GM21526 (cell line): ENCODE measurements around the gene CLIP1.
"Not testable (repeated sequence)": the region's sequence is repeated elsewhere in the genome, so short reads cannot be mapped to it uniquely, and the experiment has no call there.

Experiments used
- ATAC-seq: cut with Tn5 transposase; IDR thresholded peaks from one replicate; pipeline ENCODE4 v1.9.1; 2021; ENCODE audit warnings: moderate library complexity; ENCODE audit not compliant: unreplicated experiment, low FRiP score

Gene CLIP1

DNA sequence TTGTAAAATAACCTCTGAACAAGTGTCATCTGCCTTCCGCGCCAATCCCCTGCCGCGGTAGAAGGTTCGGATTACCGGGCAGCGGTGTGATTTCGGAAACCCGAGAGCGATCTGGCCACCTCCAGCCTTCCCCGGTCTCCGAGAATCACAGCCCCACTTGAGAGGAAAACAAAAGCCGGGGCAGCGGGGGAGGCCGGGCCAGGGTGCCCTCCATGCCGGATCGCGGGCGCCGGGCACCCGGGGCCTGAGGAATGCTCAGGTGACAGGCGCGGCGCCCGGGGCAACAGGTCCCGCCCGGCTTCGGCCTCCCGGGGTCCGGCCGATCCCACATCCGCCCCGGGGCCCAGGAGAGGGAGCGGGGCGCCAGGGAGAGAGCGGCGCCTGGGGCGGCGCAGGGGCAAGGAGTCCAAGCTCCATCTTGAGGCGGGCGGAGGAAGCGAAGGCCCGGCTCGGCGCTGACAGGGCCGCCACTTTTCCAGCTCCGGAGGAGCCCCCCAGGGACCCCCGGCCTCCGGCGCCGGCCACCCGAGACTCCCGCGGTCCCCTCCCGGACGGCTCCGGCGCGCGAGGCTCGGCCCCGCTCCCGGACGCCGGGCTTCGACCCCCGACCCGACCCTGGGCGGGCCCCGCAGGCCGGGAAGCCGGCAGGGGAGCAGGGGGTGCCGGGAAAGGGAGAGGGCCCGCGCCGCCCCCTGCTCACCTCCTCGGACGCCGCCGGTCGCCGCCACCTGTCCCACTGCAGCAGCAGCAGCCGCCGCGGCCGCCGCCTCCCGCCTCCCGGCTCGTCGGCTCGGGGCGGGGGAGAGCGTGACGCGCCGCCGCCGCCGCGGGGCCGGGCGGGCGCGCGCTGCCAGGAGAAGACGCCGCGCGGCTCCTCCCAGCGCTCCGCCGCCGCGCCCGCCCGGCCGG, at the start of gene CLIP1:
Gene CLIP1, minus strand, starts transcription at position 849 of the 909 bp plus-strand sequence. CDS start 42,217 bp downstream, outside the sequence.
- peak; percentile 43 for ATAC-seq

DNA sequence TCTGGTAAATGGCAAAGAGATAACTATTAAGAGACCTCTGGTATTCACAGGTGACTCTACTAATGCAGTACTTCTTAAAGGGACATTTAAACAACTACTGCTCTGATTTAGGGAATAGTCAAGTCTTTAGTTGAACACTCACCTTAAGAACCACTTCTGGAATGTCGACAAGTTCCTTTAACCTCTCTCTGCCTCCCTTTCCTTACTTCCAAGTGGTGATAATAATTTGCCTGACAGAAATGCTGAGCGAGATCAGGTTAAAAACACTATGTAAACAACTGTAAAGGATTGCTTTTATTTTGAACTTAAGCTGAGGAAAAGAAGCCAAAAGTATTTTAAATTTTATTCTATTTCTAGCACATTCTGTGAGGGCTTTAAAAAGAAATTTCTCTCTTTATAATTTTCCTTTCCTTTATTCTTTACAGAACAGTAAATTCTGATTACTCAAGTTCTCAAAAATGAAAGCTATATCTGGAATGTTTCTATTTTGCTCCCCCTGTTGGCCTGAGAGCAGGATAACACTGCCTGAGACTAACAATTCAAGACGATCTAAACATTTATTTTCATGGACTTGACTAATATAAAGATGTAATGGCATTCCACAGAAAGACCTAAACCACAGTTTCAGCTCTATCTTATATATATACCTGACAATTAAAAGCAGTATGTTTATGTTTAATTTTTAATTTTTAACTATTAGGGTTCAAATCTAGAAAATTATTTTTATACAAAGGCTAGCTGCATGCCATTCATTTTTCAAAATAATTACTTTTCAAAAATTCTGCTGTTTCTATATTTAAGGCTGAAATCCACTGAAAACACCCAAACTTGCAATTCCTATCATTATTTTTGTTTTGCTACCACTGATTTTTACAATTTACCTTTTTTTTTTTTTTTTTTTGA, 49.1 kb upstream of the CLIP1 start:
- ATAC-seq = no peak

DNA sequence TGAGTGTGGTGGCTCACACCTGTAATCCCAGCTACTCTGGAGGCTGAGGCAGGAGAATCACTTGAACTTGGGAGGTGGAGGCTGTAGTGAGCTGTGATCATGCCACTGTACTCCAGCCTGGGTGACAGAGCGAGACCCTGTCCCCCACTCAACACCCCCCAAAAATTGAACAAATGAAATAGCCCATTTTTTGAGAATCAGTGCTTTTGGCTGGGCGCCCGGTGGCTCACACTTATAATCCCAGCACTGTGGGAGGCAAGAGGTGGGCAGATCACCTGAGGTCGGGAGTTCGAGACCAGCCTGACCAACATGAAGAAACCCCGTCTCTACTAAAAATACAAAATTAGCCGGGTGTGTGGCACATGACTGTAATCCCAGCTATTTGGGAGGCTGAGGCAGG, 48.1 kb upstream of the CLIP1 start:
- not testable (repeated sequence) for ATAC-seq

DNA sequence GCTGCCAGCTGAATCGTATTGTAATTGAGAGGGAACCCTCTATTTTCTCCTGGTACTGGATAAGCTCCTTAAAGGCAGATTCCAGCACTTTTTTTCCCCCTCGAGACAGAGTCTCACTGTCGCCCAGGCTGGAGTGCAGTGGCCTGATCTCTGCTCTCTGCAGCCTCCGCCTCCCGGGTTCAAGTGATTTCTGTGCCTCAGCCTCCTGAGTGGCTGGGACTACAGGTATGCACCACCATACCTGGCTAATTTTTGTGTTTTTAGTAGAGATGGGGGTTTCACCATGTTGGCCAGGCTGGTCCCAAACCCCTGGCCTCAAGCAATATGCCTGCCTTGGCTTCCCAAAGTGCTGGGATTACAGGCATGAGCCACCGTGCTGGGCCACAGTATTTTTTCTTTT, 47.4 kb upstream of the CLIP1 start:
- ATAC-seq = not testable (repeated sequence)

DNA sequence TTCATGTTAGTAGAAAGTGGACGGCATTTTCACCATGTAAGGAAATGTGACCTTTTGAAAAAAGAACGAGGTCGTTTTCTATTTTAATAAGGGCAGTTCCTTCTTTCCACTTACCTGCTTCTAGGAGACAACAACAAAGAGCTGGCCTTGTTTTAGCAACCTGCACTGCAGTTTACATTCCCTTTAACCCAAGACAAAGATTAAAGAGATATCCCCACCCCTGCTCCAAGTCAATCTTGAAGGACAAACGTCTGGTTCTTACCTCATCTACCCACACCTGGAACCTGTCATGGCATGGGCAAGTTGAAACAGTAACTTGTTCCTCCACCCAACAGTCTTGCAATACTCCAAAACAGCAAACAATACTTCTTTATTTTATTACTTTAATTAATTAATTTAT, 45.5 kb upstream of the CLIP1 start:
- ATAC-seq = no peak

DNA sequence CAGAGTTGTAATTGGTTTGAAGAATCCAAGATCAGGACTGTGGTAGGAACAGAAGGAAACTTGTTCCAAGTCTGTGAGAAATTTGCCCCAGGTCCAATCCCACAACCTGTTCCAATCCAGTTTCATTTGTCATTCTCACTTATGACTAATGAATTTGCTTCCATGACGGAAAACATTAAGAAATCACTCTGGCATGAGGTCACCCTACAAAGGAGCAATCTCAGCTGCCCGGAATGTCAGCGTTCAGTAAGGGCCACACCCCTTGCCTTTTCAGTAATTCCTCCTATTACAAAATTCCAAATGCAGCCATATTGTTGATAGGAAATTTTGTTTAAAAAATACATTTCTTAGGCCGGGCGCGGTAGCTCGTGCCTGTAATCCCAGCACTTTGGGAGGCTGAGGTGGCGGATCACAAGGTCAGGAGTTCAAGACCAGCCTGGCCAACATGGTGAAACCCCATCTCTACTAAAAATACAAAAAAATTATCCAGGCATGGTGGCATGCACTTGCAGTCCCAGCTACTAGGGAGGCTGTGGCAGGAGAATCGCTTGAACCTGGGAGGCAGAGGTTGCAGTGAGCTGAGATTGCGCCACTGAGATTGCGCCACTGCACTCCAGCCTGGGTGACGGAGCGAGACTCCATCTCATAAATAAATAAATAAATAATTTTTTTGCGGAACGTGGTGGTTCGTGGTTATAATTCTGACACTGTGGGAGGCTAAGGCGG, 42.0 kb upstream of the CLIP1 start:
- ATAC-seq = not testable (repeated sequence)

DNA sequence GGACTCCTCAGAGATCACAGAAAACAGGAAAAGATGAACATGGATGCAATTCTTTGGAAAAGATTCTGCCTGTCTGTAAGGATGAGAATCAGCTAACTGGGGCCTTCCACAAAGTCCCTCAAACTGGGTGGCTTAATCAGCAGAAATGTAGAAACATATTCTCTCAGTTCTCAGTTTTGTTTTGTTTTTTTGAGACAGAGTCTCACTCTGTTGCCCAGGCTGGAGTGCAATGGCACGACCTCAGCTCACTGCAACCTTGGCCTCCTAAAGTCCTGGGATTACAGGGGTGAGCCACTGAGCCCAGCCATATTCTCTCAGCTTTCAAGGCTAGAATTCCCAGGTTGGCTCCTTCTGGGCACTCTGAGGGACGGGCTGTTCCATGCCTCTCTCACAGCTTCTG, 38.2 kb upstream of the CLIP1 start:
- no peak for ATAC-seq

DNA sequence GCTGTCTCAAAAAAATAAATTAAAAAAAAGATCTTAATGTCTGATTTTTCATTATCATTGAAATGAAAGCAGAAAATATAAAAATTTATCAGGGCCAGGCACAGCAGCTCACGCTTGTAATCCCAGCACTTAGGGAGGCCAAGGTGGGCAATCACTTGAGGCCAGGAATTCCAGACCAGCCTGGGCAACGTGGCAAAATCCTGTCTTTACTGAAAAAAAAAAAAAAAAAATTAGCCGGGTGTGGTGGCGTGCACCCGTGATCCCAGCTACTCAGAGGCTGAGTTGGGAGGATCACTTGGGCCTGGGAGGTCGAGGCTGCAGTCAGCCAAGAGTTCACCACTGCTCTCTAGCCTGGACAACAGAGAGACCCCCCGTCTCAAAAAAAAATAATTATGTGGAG, 37.6 kb upstream of the CLIP1 start:
- no peak for ATAC-seq

DNA sequence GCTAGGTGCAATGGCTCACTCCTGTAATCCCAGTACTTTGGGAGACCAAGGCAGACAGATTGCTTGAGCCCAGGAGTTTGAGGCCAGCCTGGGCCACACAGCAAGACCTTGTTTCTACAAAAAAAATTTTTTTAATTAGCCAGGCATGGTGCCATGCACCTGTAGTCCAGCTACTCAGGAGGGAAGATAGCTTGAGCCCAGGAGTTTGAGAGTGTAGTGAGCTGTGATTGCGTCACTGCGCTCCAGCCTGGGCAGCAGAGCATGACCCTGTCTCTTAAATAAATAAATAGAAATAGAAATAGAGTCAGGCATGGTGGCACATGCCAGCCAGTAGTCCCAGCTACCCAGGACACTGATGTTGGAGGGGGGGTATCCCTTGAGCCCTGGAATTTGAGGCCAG, 36.7 kb upstream of the CLIP1 start:
- ATAC-seq = no peak

DNA sequence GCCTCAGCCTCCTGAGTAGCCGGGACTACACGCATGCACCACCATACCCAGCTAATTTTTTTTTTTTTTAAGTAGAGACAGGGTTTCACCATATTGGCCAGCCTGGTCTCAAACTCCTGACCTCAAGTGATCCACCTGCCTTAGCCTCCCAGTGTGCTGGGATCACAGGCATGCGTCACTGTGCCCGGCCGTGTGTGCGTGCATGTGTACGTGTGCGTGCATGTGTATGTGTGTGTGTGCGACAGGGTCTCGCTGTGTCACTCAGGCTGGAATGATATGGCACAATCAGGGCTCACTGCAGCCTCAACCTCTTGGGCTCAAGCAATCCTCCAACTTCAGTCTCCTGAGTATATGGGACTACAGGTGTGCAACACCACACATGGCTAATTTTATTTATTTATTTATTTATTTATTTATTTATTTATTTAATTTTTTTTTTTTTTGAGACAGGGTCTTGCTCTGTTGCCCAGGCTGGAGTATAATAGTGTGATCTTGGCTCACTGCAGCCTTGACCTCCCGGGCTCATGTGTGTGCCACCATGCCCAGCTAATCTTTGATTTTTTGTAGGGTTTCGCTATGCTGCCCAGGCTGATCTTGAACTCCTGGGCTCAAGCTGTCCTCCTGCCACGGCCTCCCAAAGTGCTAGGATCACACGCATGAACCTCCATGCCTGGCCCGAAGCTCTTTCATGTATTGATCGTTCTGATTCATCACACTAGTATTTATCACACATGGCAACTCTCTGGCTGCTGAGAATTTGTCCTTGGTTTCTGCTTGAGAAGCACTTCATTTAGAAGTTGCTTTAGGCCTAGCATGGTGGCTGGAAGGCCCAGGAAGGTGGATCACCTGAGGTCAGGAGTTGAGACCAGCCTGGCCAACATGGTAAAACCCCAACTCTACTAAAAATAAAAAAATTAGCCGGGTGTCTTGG, 35.9 kb upstream of the CLIP1 start:
- no peak for ATAC-seq

DNA sequence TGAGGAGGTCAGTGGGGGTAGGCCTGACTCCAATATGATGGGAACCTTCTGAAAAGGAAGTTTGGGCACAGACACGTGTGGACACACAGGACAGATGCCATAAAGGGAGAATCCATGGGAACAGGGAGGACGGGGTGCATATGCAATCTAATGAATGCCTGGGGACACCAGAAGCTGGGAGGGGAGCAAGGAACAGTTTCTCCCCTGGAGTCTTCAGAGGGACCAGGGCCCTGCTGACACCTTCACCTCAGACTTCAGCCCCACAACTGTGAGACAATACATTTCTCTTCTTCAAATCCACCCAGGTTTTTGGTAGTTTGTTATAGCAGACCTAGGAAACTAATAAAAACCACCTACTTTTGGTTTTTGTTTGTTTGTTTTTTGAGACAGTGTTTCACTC, 35.2 kb upstream of the CLIP1 start:
- no peak for ATAC-seq

DNA sequence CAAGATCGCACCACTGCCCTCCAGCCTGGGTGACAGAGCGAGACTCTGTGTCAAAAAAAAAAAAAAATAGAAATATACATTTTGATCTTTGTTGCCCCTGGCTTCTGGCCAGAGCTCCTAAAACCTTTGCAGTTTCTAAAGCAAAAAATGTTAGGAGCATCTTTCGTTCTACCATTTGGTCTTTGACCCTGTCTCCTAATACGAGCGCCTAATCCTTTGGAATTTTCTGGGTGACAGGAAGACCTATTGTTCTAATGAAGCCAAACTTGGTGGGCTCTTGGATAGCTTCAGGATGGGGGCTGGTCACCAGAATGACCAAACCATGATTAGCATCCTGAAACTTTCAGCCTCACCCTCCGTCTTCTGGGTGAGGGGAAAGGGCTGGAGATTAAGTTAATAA, 32.3 kb upstream of the CLIP1 start:
- ATAC-seq = no peak

DNA sequence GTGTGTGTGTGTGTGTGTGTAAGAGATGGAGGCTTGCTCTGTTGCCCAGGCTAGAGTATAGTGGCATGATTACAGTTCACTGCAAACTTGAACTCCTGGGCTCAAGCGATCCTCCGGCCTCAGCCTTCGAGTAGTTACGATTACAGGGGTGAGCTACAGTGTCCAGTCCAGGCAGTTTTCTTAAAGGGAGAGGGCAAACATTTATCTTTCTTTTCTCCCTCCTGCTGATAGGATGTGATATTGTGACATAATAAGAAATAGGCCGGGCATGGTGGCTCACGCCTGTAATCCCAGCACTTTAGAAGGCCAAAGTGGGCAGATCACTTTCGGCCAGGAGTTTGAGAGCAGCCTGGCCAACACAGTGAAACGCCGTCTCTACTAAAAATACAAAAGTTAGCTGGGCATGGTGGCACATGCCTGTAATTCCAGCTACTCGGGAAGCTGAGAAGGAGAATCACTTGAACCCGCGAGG, 31.8 kb upstream of the CLIP1 start:
- no peak for ATAC-seq

DNA sequence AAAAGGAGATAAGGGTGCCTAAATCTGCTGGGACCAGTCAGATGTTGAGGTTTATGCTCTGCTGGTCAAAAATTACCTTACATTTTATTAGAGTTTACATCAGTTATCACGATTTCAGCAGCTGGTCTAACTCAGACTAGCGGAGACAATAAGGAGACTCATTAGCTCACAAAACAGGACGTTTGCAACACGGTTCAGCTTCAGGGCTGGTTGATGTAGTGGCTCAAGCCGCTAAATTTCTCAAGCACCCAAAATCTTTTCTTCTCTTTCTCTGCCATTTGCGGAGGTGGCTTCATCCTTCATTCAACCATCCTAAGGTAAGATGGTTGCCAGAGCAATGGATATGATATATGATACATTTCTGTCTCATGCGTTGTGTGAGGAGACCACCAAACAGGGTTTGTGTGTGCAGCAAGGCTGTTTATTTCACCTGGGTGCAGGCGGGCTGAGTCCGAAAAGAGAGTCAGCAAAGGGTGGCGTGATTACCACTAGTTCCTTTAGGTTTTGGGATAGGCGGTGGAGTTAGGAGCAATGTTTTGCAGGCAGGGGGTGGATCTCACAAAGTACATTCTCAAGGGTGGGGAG, 30.3 kb upstream of the CLIP1 start:
- no peak for ATAC-seq

DNA sequence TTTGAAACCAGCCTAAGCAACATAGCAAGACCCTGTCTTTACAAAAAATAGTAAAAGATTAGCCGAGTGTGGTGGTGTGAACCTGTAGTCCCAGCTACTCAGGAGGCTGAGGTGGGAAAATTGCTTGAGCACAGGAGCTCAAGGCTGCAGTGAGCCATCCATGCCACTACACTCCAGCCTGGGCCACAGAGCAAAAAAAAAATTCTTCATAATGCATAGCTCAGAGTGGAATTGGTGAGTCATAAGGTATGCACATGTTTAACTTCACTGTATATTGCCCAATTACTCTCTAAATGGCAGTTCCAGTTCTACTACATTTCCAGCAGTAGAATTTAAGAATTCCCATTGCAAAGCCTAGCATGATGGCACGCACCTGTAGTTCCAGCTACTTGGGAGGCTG, 26.8 kb upstream of the CLIP1 start:
- no peak for ATAC-seq

DNA sequence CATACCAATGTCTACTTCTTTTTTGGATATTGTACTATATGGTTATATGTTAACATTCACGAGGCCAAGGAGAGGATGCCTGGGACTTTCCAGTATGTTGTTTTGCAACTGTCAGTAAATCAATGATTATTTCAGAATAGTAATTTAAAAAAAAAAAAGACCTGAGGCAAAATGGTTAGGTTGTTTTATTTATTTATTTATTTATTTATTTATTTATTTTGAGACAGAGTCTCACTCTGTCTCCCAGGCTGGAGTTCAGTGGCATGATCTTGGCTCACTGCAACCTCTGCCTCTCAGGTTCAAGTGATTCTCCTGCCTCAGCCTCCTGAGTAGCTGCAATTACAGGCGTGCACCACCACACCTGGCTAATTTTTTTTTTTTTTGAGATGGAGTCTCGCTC, 25.4 kb upstream of the CLIP1 start:
- ATAC-seq = not testable (repeated sequence)

DNA sequence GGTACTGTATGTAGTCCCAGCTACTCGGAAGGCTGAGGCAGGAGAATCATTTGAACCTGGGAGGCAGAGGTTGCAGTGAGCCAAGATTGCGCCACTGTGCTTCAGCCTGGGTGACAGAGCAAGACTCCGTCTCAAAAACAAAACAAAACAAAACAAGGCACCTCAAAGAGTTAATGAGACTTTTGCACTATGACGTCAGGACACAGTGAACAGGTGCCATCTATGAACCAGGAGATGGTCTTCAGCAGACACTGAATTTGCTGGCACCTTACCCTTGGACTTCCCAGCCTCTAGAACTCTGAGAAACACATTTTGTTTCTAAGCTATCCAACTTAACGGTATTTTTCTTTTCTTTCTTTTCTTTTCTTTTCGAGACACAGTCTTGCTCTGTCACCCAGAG, 23.9 kb upstream of the CLIP1 start:
- ATAC-seq = not testable (repeated sequence)

DNA sequence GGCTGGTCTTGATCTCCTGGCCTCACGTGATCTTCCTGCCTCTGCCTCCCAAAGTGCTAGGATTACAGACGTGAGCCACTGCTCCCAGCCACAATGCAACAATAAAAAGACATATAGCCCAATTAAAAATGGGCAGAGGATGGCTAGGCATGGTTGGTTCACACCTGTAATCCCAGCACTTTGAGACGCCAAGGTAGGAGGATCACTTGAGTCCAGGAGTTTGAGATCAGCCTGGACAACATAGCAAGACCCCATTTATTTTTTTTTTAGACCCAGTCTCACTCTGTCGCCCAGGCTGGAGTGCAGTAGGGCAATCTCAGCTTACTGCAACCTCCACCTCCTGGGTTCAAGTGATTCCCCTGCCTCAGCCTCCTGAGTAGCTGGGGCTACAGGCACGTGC, 21.6 kb upstream of the CLIP1 start:
- ATAC-seq = not testable (repeated sequence)

DNA sequence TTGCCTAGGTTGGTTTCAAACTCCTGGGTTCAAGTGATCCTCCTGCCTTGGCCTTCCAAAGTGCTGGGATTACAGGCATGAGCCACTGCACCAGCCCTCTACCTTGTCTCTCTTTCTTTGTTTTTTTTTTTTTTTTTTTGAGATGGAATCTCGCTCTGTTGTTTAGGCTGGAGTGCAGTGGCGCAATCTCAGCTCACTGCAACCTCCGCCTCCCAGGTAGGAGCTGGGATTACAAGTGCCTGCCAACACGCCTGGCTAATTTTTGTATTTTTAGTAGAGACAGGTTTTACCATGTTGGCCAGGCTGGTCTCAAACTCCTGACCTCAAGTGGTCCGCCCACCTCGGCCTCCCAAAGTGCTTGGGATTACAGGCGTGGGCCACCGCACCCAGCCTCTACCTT, 16.4 kb upstream of the CLIP1 start:
- ATAC-seq = not testable (repeated sequence)
